Activated CD8-positive, alpha-beta memory T cell treated with anti-CD3 and anti-CD28 coated beads, Interleukin-2, amount 50 U/mL, for 1 hour (primary cell): ENCODE measurements around the gene PIP.
"Not testable (repeated sequence)": the region's sequence is repeated elsewhere in the genome, so short reads cannot be mapped to it uniquely, and the experiment has no call there.

Experiments
- DNase-seq: peaks from one replicate; pipeline ENCODE4 v3.0.0-alpha.2; 2020; ENCODE audit errors: extremely low read depth

Gene PIP

GRCh38 chr7:143131781-143132180, at the start of gene PIP:
Gene PIP, plus strand, starts transcription at chr7:143132077. Its CDS starts 40 bp downstream, at chr7:143132117.
- no peak for DNase-seq

GRCh38 chr7:143085109-143085508, 46.8 kb upstream of the PIP start:
- no peak for DNase-seq

GRCh38 chr7:143085610-143086009, 46.3 kb upstream of the PIP start:
- DNase-seq, result not testable (repeated sequence)

GRCh38 chr7:143088549-143089231, 43.2 kb upstream of the PIP start:
- DNase-seq, result not testable (repeated sequence)

- no peak for DNase-seq
Measured at GRCh38 chr7:143096146-143096545, 35.7 kb upstream of the PIP start.

- DNase-seq, result not testable (repeated sequence)
Measured at GRCh38 chr7:143099579-143099978, 32.3 kb upstream of the PIP start.

GRCh38 chr7:143104759-143105158, 27.1 kb upstream of the PIP start:
- no peak for DNase-seq

GRCh38 chr7:143108019-143108418, 23.9 kb upstream of the PIP start:
- not testable (repeated sequence) for DNase-seq

GRCh38 chr7:143117395-143117794, 14.5 kb upstream of the PIP start:
- DNase-seq, result no peak

- no peak for DNase-seq
Measured at GRCh38 chr7:143120691-143121405, 11.0 kb upstream of the PIP start.

GRCh38 chr7:143123326-143123725, 8.6 kb upstream of the PIP start:
- not testable (repeated sequence) for DNase-seq

GRCh38 chr7:143126146-143126545, 5.7 kb upstream of the PIP start:
- DNase-seq, result no peak

- DNase-seq, result no peak
Measured at GRCh38 chr7:143129051-143129450, 2.8 kb upstream of the PIP start.

GRCh38 chr7:143129477-143129876, 2.4 kb upstream of the PIP start:
- no peak for DNase-seq

GRCh38 chr7:143130541-143130940, 1.3 kb upstream of the PIP start:
- no peak for DNase-seq

- DNase-seq, result no peak
Measured at GRCh38 chr7:143147070-143147469, 15.2 kb downstream of the PIP start.

GRCh38 chr7:143148050-143148449, 16.2 kb downstream of the PIP start:
- no peak for DNase-seq

- no peak for DNase-seq
Measured at GRCh38 chr7:143148651-143149050, 16.8 kb downstream of the PIP start.

GRCh38 chr7:143150696-143151095, 18.8 kb downstream of the PIP start:
- not testable (repeated sequence) for DNase-seq

GRCh38 chr7:143158617-143159016, 26.7 kb downstream of the PIP start:
- DNase-seq, result not testable (repeated sequence)

GRCh38 chr7:143171697-143172096, 39.8 kb downstream of the PIP start:
- no peak for DNase-seq

GRCh38 chr7:143172354-143172753, 40.5 kb downstream of the PIP start:
- DNase-seq, result no peak

GRCh38 chr7:143176128-143176527, 44.3 kb downstream of the PIP start:
- DNase-seq, result no peak
